CD14-positive monocyte (primary cell): Measurements from ENCODE around the gene HDAC4. TPM values are rescaled to one million over a fixed set of nuclear protein-coding genes. Genes with fewer than 3 reads are reported as not detected.

Experiments
- DNase-seq, 3 donors: peaks; one replicate each; pipeline ENCODE4 v3.0.0-alpha.2; 2011 to 2022
- H2AFZ ChIP-seq: 2 replicates; pipeline ENCODE4 v1.6.0; 2012; ENCODE audit warnings: mild to moderate bottlenecking, low read depth, low read length, inconsistent platforms; ENCODE audit not compliant: insufficient read depth, poor library complexity, severe bottlenecking
- H3K27ac ChIP-seq, 2 donors: 1 replicate in 1 of 2; 2 replicates in 1 of 2; pipeline ENCODE4 v1.5.1; 2012 to 2013; ENCODE audit warnings: low read length in 2 of 2, control low read depth in 1 of 2, inconsistent platforms in 1 of 2, low read depth in 1 of 2, mild to moderate bottlenecking in 1 of 2
- H3K27me3 ChIP-seq, 2 donors: one replicate each; pipeline versions ENCODE4 v1.6.0 to v1.6.1; 2011 to 2013; ENCODE audit warnings: low read length in 2 of 2; ENCODE audit not compliant: control insufficient read depth in 2 of 2, insufficient read depth in 2 of 2
- H3K36me3 ChIP-seq, 2 donors: replicated peaks in 1 of 2; 1 replicate in 1 of 2; 2 replicates in 1 of 2; pipeline versions ENCODE4 v1.5.1 to v1.6.1; 2012 to 2013; ENCODE audit warnings: low read length in 2 of 2, control low read depth in 1 of 2, inconsistent platforms in 1 of 2, mild to moderate bottlenecking in 1 of 2; ENCODE audit not compliant: insufficient read depth in 2 of 2, control insufficient read depth in 1 of 2
- H3K4me1 ChIP-seq, 2 donors: 1 replicate in 1 of 2; 2 replicates in 1 of 2; pipeline versions ENCODE4 v1.5.1 to v1.6.1; 2012 to 2013; ENCODE audit warnings: low read length in 2 of 2, control low read depth in 1 of 2, inconsistent platforms in 1 of 2, mild to moderate bottlenecking in 1 of 2, moderate library complexity in 1 of 2; ENCODE audit not compliant: insufficient read depth in 2 of 2, control insufficient read depth in 1 of 2
- H3K4me2 ChIP-seq: replicated peaks from 2 replicates; pipeline ENCODE3; 2012; ENCODE audit warnings: low read length, moderate library complexity, mild to moderate bottlenecking; ENCODE audit not compliant: poor library complexity, severe bottlenecking; ENCODE audit errors: extremely low read depth
- H3K4me3 ChIP-seq, 3 experiments: fragments of 200-600 bp in 1 of 3; sonication (generic) in 1 of 3; replicated peaks in 1 of 3; 1 replicate in 2 of 3; 2 replicates in 1 of 3; pipeline ENCODE4 v1.5.1; 2011 to 2013; ENCODE audit warnings: low read length in 3 of 3, mild to moderate bottlenecking in 3 of 3, control low read depth in 2 of 3, low read depth in 2 of 3, inconsistent platforms in 1 of 3, moderate library complexity in 1 of 3
- H3K79me2 ChIP-seq: 2 replicates; pipeline ENCODE4 v1.6.0; 2012; ENCODE audit warnings: mild to moderate bottlenecking, control low read depth, inconsistent platforms, low read length, moderate library complexity; ENCODE audit not compliant: insufficient read depth
- H3K9ac ChIP-seq: 2 replicates; pipeline ENCODE4 v1.6.0; 2017; ENCODE audit warnings: low read length, mild to moderate bottlenecking; ENCODE audit not compliant: insufficient read depth, poor library complexity, severe bottlenecking
- H3K9me3 ChIP-seq, 2 donors: replicated peaks in 1 of 2; 1 replicate in 1 of 2; 2 replicates in 1 of 2; pipeline versions ENCODE4 v1.5.1 to v1.6.1; 2012 to 2013; ENCODE audit warnings: low read length in 2 of 2, control low read depth in 1 of 2; ENCODE audit not compliant: control insufficient read depth in 1 of 2, insufficient read depth in 1 of 2
- H4K20me1 ChIP-seq: 2 replicates; pipeline ENCODE4 v1.6.0; 2012; ENCODE audit warnings: mild to moderate bottlenecking, low read length, control low read depth, moderate library complexity; ENCODE audit not compliant: insufficient read depth
- H3K27ac Mint-ChIP-seq, 7 donors: one replicate each; pipeline ENCODE4 v1.8.0; 2020; ENCODE audit warnings: mild to moderate bottlenecking in 7 of 7, mixed read lengths in 7 of 7, moderate library complexity in 6 of 7, inconsistent platforms in 2 of 7
- H3K27me3 Mint-ChIP-seq, 3 donors: one replicate each; pipeline ENCODE4 v1.8.0; 2021 to 2022; ENCODE audit warnings: low read depth in 3 of 3, mild to moderate bottlenecking in 3 of 3, mixed read lengths in 3 of 3, moderate library complexity in 3 of 3, inconsistent platforms in 1 of 3
- H3K36me3 Mint-ChIP-seq, 2 donors: one replicate each; pipeline ENCODE4 v1.8.0; 2020; ENCODE audit warnings: mixed read lengths in 2 of 2, inconsistent platforms in 1 of 2, mild to moderate bottlenecking in 1 of 2
- H3K4me1 Mint-ChIP-seq: one replicate; pipeline ENCODE4 v1.8.0; 2020; ENCODE audit warnings: mild to moderate bottlenecking, mixed read lengths
- H3K4me3 Mint-ChIP-seq, 2 donors: one replicate each; pipeline ENCODE4 v1.8.0; 2020; ENCODE audit warnings: mild to moderate bottlenecking in 2 of 2, mixed read lengths in 2 of 2, moderate library complexity in 1 of 2
- H3K9me3 Mint-ChIP-seq, 7 donors: one replicate each; pipeline ENCODE4 v1.8.0; 2020 to 2022; ENCODE audit warnings: mixed read lengths in 7 of 7, mild to moderate bottlenecking in 6 of 7, moderate library complexity in 6 of 7, inconsistent platforms in 2 of 7
- WGBS: methylation state at CpG from one replicate; pipeline ENCODE4 v1.1.5; 2013; ENCODE audit warnings: missing lambda C conversion rate; ENCODE audit not compliant: insufficient coverage; 5-methylcytosine and 5-hydroxymethylcytosine counted together
- intact Hi-C, 2 donors: fragments of 100-400 bp; cut with micrococcal nuclease; formaldehyde crosslinking; loops; one replicate each; pipeline versions ENCODE4 v1.15.0 to v1.15.1; 2023
- polyA plus RNA-seq, 3 donors: library from polyadenylated mRNA; depleted of rRNA in 1 of 3; unstranded in 2 of 3; stranded (reverse) in 1 of 3; fragments of 300-500 nt in 2 of 3; fragments of >200 nt in 1 of 3; fragmentation: Illumina TruSeq in 2 of 3; gene quantifications; 1 replicate in 2 of 3; 2 replicates in 1 of 3; pipeline ENCODE4 v1.2.3, GENCODE V29; 2012 to 2021
- TF ChIP-seq, protein P1 (sequence below): fragments of 200-600 bp; IDR thresholded peaks from one replicate; pipeline ENCODE4 v1.8.0; 2022; ENCODE audit warnings: antibody characterized with exemption, mild to moderate bottlenecking

Gene HDAC4
- polyA plus RNA-seq, 3 donors, result 3.3 to 23.0 (median 4.5) TPM

DNA sequence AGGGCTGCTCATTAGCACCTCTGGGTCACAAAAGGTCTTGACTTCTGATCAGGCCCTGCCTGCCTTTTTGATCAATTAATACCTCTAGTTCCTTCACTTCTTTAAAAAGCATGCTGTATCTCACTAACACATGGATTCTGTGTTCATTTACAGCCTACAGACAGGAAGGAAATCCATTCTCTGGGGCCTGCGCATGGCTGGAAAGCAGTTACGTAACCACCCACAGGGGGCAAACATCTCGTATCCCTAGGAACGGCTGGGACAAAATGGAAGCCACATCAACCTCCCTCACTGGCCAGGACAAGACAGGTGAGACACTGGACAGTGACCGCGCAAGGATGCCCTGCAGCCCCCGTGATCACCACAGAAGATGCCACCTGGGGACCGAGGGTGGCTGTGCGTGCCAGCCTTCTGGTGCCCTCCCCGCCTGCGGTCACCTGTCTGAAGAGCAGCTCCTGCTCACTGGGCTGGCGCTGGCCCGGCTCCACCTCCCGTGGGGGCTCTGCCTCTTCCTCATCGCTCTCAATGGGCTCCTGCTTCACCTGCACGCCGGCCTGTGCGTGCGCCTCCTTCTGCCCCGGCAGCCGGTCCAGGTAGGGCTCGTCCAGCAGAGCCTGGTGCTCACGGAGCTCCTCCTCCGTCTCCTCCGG is 286.1 kb downstream of the HDAC4 start:
- no peak overlapping the region for H3K4me3 ChIP-seq
- peaks cover 34% of the 10 kb centered on the region for H3K4me1 Mint-ChIP-seq
- H3K27me3 Mint-ChIP-seq, result peaks cover 0 to 2% (median 0%) of the 10 kb centered on the region in 3 donors
- H3K36me3 ChIP-seq, result peaks cover 65 to 91% of the 10 kb centered on the region in 2 donors
- no peaks in the 10 kb centered on the region for H3K27me3 ChIP-seq
- H3K9me3 Mint-ChIP-seq, result peaks cover 0 to 1% (median 0%) of the 10 kb centered on the region in 7 donors
- H3K4me3 Mint-ChIP-seq, result no peak overlapping the region
- WGBS, result 79% methylated on average over 25 of the region's 25 CpGs
- TF ChIP-seq, protein P1, sequence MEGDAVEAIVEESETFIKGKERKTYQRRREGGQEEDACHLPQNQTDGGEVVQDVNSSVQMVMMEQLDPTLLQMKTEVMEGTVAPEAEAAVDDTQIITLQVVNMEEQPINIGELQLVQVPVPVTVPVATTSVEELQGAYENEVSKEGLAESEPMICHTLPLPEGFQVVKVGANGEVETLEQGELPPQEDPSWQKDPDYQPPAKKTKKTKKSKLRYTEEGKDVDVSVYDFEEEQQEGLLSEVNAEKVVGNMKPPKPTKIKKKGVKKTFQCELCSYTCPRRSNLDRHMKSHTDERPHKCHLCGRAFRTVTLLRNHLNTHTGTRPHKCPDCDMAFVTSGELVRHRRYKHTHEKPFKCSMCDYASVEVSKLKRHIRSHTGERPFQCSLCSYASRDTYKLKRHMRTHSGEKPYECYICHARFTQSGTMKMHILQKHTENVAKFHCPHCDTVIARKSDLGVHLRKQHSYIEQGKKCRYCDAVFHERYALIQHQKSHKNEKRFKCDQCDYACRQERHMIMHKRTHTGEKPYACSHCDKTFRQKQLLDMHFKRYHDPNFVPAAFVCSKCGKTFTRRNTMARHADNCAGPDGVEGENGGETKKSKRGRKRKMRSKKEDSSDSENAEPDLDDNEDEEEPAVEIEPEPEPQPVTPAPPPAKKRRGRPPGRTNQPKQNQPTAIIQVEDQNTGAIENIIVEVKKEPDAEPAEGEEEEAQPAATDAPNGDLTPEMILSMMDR, result no peak
- no peak overlapping the region for H2AFZ ChIP-seq
- intact Hi-C loops, result no loop called here
- no peak for DNase-seq
- H3K9ac ChIP-seq, result peak overlapping the region; percentile 22
- peaks cover 71 to 91% of the 10 kb centered on the region in 2 donors for H3K36me3 Mint-ChIP-seq
- no peaks in the 10 kb centered on the region for H3K9me3 ChIP-seq
- H3K27ac Mint-ChIP-seq, result peak overlapping the region in 3 of 7 donors; percentile 3 to 63 (median 50)
- H3K79me2 ChIP-seq, result no peaks in the 10 kb centered on the region
- no peak overlapping the region for H3K27ac ChIP-seq
- H3K4me1 ChIP-seq, result peaks cover 19 to 36% of the 10 kb centered on the region in 2 donors
- no peak overlapping the region for H3K4me2 ChIP-seq
- peaks cover 48% of the 10 kb centered on the region for H4K20me1 ChIP-seq

DNA sequence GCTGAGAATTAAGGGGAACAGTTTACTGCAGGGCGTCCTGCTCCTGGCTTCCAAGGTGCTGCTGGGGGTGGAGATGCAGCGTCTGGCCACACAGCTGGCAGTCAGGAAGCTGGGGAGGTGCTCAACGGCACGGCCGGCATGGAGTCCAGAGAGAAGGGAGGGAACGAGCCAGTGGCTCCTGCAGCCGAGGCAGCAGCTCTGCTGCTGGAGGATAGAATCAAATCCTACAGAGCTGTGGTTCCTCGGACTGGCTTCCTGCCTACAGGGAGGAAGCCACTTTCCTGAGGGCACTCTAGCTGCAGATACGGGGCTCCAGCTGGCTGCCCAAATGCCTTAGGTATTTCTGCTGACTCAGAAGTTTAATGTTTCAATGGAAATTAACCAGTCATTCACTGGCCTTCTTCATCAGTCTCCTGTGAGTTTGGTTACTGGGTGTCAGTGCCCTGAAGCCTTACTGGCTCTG is 286.7 kb downstream of the HDAC4 start:
- no peak for DNase-seq
- Histone ChIP-seq H3K27me3 (no peaks in the 10 kb centered on the region), H3K4me3 (no peak overlapping the region), H2AFZ (no peak overlapping the region), H3K9me3 (no peaks in the 10 kb centered on the region), H3K4me2 (no peak overlapping the region), H3K4me1 (peaks cover 13 to 31% of the 10 kb centered on the region in 2 donors), H3K36me3 (peaks cover 71 to 97% of the 10 kb centered on the region in 2 donors), H3K27ac (no peak overlapping the region), H4K20me1 (peaks cover 42% of the 10 kb centered on the region), H3K79me2 (no peaks in the 10 kb centered on the region), H3K9ac (peak overlapping the region; percentile 22)
- intact Hi-C loops, result no loop called here
- 19% methylated on average over 8 of the region's 9 CpGs for WGBS
- TF ChIP-seq, protein P1, result no peak
- Mint-ChIP-seq H3K9me3 (peaks cover 0 to 1% (median 0%) of the 10 kb centered on the region in 7 donors), H3K27ac (peak overlapping the region in 4 of 7 donors; percentile 38 to 74 (median 50)), H3K4me1 (peaks cover 28% of the 10 kb centered on the region), H3K27me3 (peaks cover 0 to 2% (median 0%) of the 10 kb centered on the region in 3 donors), H3K4me3 (no peak overlapping the region), H3K36me3 (peaks cover 77 to 95% of the 10 kb centered on the region in 2 donors)
